KMS-11 (cell line): ENCODE results near the gene REEP1.

Source experiments
- H2AFZ ChIP-seq: fragments of 200-600 bp; sonication (generic); 2 replicates; pipeline ENCODE4 v1.6.1; 2016; ENCODE audit warnings: antibody characterized with exemption, mixed run types, low read depth
- H3K27ac ChIP-seq: fragments of 200-600 bp; sonication (generic); 2 replicates; pipeline ENCODE4 v1.6.1; 2016; ENCODE audit warnings: mild to moderate bottlenecking, mixed run types
- H3K27me3 ChIP-seq: fragments of 200-600 bp; sonication (generic); 2 replicates; pipeline ENCODE4 v1.6.1; 2017; ENCODE audit warnings: mild to moderate bottlenecking, low read depth, mixed run types, moderate library complexity; ENCODE audit not compliant: insufficient read depth
- H3K36me3 ChIP-seq: fragments of 200-600 bp; sonication (generic); 2 replicates; pipeline ENCODE4 v1.6.1; 2017; ENCODE audit warnings: mild to moderate bottlenecking, mixed run types; ENCODE audit not compliant: insufficient read depth
- H3K4me1 ChIP-seq: fragments of 200-600 bp; sonication (generic); 2 replicates; pipeline ENCODE4 v1.6.1; 2016; ENCODE audit warnings: mild to moderate bottlenecking, low read depth, mixed run types; ENCODE audit not compliant: poor library complexity, severe bottlenecking
- H3K4me2 ChIP-seq: fragments of 200-600 bp; sonication (generic); 2 replicates; pipeline ENCODE4 v1.7.0; 2016; ENCODE audit warnings: mild to moderate bottlenecking, mixed run types
- H3K4me3 ChIP-seq: fragments of 200-600 bp; sonication (generic); IDR thresholded peaks from 2 replicates; pipeline ENCODE4 v1.6.1; 2017; ENCODE audit warnings: low read depth, low read length, mixed read lengths; ENCODE audit not compliant: insufficient read depth
- H3K79me2 ChIP-seq: fragments of 200-600 bp; sonication (generic); 2 replicates; pipeline ENCODE4 v1.6.1; 2016; ENCODE audit warnings: low read depth, mixed run types; ENCODE audit not compliant: insufficient read depth
- H3K9ac ChIP-seq: fragments of 200-600 bp; sonication (generic); 2 replicates; pipeline ENCODE4 v1.6.1; 2016; ENCODE audit warnings: mild to moderate bottlenecking, mixed run types
- H4K20me1 ChIP-seq: fragments of 200-600 bp; sonication (generic); 2 replicates; pipeline ENCODE4 v1.6.1; 2016; ENCODE audit warnings: mild to moderate bottlenecking, mixed run types; ENCODE audit not compliant: insufficient read depth
- CTCF ChIP-seq: fragments of 200-600 bp; sonication (generic); conservative IDR thresholded peaks from 2 replicates; pipeline ENCODE4 v1.6.1; 2017; ENCODE audit warnings: low read depth, mild to moderate bottlenecking, antibody characterized with exemption, low read length, moderate library complexity, mixed read lengths

The REEP1 gene

GRCh38 chr2:86243950-86244733 is 93.3 kb downstream of the REEP1 start:
- Histone ChIP-seq H3K4me2 (no peak overlapping the region), H3K4me3 (no peak overlapping the region), H3K4me1 (peaks cover 10% of the 10 kb centered on the region), H3K9ac (no peak overlapping the region), H3K36me3 (no peaks in the 10 kb centered on the region), H4K20me1 (no peaks in the 10 kb centered on the region), H3K27me3 (no peaks in the 10 kb centered on the region), H3K27ac (no peak overlapping the region), H3K79me2 (no peaks in the 10 kb centered on the region), H2AFZ (no peak overlapping the region)
- no peak for TF ChIP-seq CTCF

- no peaks in the 10 kb centered on the region for H3K79me2 ChIP-seq
- H3K4me1 ChIP-seq = peaks cover 6% of the 10 kb centered on the region
- no peaks in the 10 kb centered on the region for H3K27me3 ChIP-seq
- H3K27ac ChIP-seq = no peak overlapping the region
- H3K4me3 ChIP-seq = no peak overlapping the region
- no peaks in the 10 kb centered on the region for H3K36me3 ChIP-seq
- H4K20me1 ChIP-seq = no peaks in the 10 kb centered on the region
- no peak for TF ChIP-seq CTCF
- no peak overlapping the region for H3K4me2 ChIP-seq
- H2AFZ ChIP-seq = no peak overlapping the region
- no peak overlapping the region for H3K9ac ChIP-seq
Observed at GRCh38 chr2:86243272-86243671, 94.2 kb downstream of the REEP1 start.

- H3K27me3 ChIP-seq = no peaks in the 10 kb centered on the region
- H3K9ac ChIP-seq = no peak overlapping the region
- H4K20me1 ChIP-seq = no peaks in the 10 kb centered on the region
- H3K27ac ChIP-seq = no peak overlapping the region
- no peak overlapping the region for H3K4me2 ChIP-seq
- H3K4me3 ChIP-seq = no peak overlapping the region
- H3K4me1 ChIP-seq = peaks cover 16% of the 10 kb centered on the region
- no peaks in the 10 kb centered on the region for H3K36me3 ChIP-seq
- H3K79me2 ChIP-seq = no peaks in the 10 kb centered on the region
- no peak for TF ChIP-seq CTCF
- H2AFZ ChIP-seq = no peak overlapping the region
Observed at GRCh38 chr2:86241611-86242010, 95.8 kb downstream of the REEP1 start.

- no peak overlapping the region for H3K4me2 ChIP-seq
- no peaks in the 10 kb centered on the region for H3K27me3 ChIP-seq
- no peak overlapping the region for H2AFZ ChIP-seq
- no peak overlapping the region for H3K4me3 ChIP-seq
- H3K4me1 ChIP-seq = peaks cover 16% of the 10 kb centered on the region
- no peaks in the 10 kb centered on the region for H4K20me1 ChIP-seq
- H3K36me3 ChIP-seq = no peaks in the 10 kb centered on the region
- no peak for TF ChIP-seq CTCF
- H3K9ac ChIP-seq = no peak overlapping the region
- H3K79me2 ChIP-seq = no peaks in the 10 kb centered on the region
- H3K27ac ChIP-seq = no peak overlapping the region
Observed at GRCh38 chr2:86240251-86240650, 97.2 kb downstream of the REEP1 start.
